K562 (cell line): Measurements from ENCODE around the gene NCOA3. TPM values are rescaled to one million over a fixed set of nuclear protein-coding genes. Genes with fewer than 3 reads are reported as not detected.
A peak's percentile ranks its signal among the peaks of the same experiment; 100 is the strongest.

Experiments used
- ATAC-seq: fragments of 200-7000 bp; cut with Tn5 transposase; 3 replicates; pipeline ENCODE4 v1.9.1; 2020; ENCODE audit warnings: moderate library complexity
- BruUV-seq: library from RNA; stranded (reverse); fragments of 400-500 nt; replicated peaks from 2 replicates; lab custom pipeline; 2021; lab: Mats Ljungman, UMichigan
- CTCF ChIA-PET: fragments of 300-600 bp; formaldehyde crosslinking; extraction: SDS; loops from one replicate; lab custom pipeline; 2021; ENCODE audit warnings: low intra/inter-chr PET ratio; lab: Yijun Ruan, JAX
- POLR2A ChIA-PET: fragments of 300-600, 350-650 bp; sonication (Branson Sonifier 250); formaldehyde crosslinking; extraction: SDS; loops from one replicate; lab custom pipeline; 2021; ENCODE audit warnings: antibody characterized with exemption, inconsistent platforms; lab: Yijun Ruan, JAX
- DNase-seq, 4 experiments: peaks; one replicate each; pipeline versions ENCODE4 v3.0.0 to v3.0.0-alpha.2; 2011 to 2018; ENCODE audit warnings: low spot score in 3 of 4, mixed read lengths in 3 of 4; ENCODE audit errors: extremely low read depth in 1 of 4
- FAIRE-seq: peaks from 2 replicates; lab custom pipeline; 2011; peaks lifted over from hg19 to GRCh38; lab: Jason Lieb, UNC
- H2AFZ ChIP-seq: 2 replicates; pipeline ENCODE4 v1.6.0; 2011; ENCODE audit warnings: low read depth, low read length, control low read depth, inconsistent platforms
- H3K27ac ChIP-seq: fragments of 200-600 bp; 3 replicates; pipeline ENCODE4 v1.8.0; 2011; ENCODE audit warnings: low read depth, mild to moderate bottlenecking, control low read depth, inconsistent platforms, low read length, moderate library complexity, mixed read lengths; ENCODE audit errors: extremely low read depth
- H3K27me3 ChIP-seq, 2 experiments: fragments of 300-600 bp in 1 of 2; 2 replicates in 1 of 2; 3 replicates in 1 of 2; pipeline versions ENCODE4 v1.6.0 to v1.8.0; 2011; ENCODE audit warnings: inconsistent platforms in 2 of 2, low read length in 2 of 2, mild to moderate bottlenecking in 1 of 2, mixed read lengths in 1 of 2, moderate library complexity in 1 of 2; ENCODE audit not compliant: control insufficient read depth in 2 of 2, insufficient read depth in 2 of 2
- H3K36me3 ChIP-seq: fragments of 300-600 bp; 3 replicates; pipeline ENCODE4 v1.8.0; 2011; ENCODE audit warnings: mild to moderate bottlenecking, low read length, inconsistent platforms; ENCODE audit not compliant: control insufficient read depth, insufficient read depth
- H3K4me1 ChIP-seq, 2 experiments: fragments of 200-600 bp in 1 of 2; replicated peaks in 1 of 2; 2 replicates in 1 of 2; 3 replicates in 1 of 2; pipeline versions ENCODE4 v1.5.1 to v1.8.0; 2011; ENCODE audit warnings: inconsistent platforms in 2 of 2, low read length in 2 of 2, mild to moderate bottlenecking in 1 of 2, mixed read lengths in 1 of 2, moderate library complexity in 1 of 2; ENCODE audit not compliant: control insufficient read depth in 2 of 2, insufficient read depth in 2 of 2
- H3K4me2 ChIP-seq: 2 replicates; pipeline ENCODE4 v1.6.1; 2011; ENCODE audit warnings: low read length, control low read depth, inconsistent platforms, mixed read lengths; ENCODE audit not compliant: insufficient read depth
- H3K4me3 ChIP-seq: fragments of 200-600 bp; sonication (generic), shearing (Covaris generic); 2 replicates; pipeline ENCODE4 v1.5.1; 2016; ENCODE audit warnings: control low read depth, inconsistent platforms
- H3K79me2 ChIP-seq: fragments of 200-600 bp; 3 replicates; pipeline ENCODE4 v1.8.0; 2011; ENCODE audit warnings: low read length, inconsistent platforms; ENCODE audit not compliant: control insufficient read depth, insufficient read depth
- H3K9ac ChIP-seq, 2 experiments: 2 replicates each; pipeline versions ENCODE4 v1.6.0 to v1.6.1; 2011; ENCODE audit warnings: low read depth in 2 of 2, low read length in 2 of 2, control low read depth in 1 of 2, inconsistent platforms in 1 of 2, mild to moderate bottlenecking in 1 of 2, mixed read lengths in 1 of 2; ENCODE audit not compliant: insufficient read depth in 1 of 2
- H3K9me1 ChIP-seq: one replicate; pipeline ENCODE4 v1.6.0; 2011; ENCODE audit warnings: inconsistent platforms, mild to moderate bottlenecking, low read length, moderate library complexity; ENCODE audit not compliant: control insufficient read depth, insufficient read depth
- H3K9me3 ChIP-seq: replicated peaks from 2 replicates; pipeline ENCODE4 v1.5.1; 2011; ENCODE audit warnings: low read depth, low read length, inconsistent platforms; ENCODE audit not compliant: control insufficient read depth, insufficient read depth
- H4K20me1 ChIP-seq: replicated peaks from 2 replicates; pipeline ENCODE4 v1.6.1; 2011; ENCODE audit warnings: low read length, inconsistent platforms, mixed read lengths; ENCODE audit not compliant: control insufficient read depth, insufficient read depth
- EWSR1 ChIP-seq: fragments of 450-650 bp; IDR thresholded peaks from 2 replicates; pipeline ENCODE4 v1.6.1; 2018; ENCODE audit warnings: borderline replicate concordance, mild to moderate bottlenecking, low read depth, moderate library complexity; ENCODE audit not compliant: partially characterized antibody
- RAD51 ChIP-seq: fragments of 450-650 bp; IDR thresholded peaks from 2 replicates; pipeline ENCODE4 v1.7.1; 2016; ENCODE audit warnings: low read depth, mild to moderate bottlenecking, borderline replicate concordance
- ZC3H8 ChIP-seq: fragments of 450-650 bp; IDR thresholded peaks from 2 replicates; pipeline ENCODE4 v1.6.1; 2017
- ZNF316 ChIP-seq: fragments of 450-650 bp; IDR thresholded peaks from 2 replicates; pipeline ENCODE4 v1.6.1; 2016
- WGBS: fragments of 100-300 bp; shearing (Covaris generic); methylation state at CpG from one replicate; pipeline ENCODE4 v1.1.6; 2016; ENCODE audit warnings: low coverage, mixed read lengths; ENCODE audit not compliant: insufficient coverage; ENCODE audit errors: missing lambda C conversion rate; 5-methylcytosine and 5-hydroxymethylcytosine counted together
- in situ Hi-C: fragments of 300-500 bp; cut with MboI; formaldehyde crosslinking; loops from 4 replicates; pipeline ENCODE4 v1.15.0; 2018; ENCODE audit warnings: inconsistent platforms, mixed read lengths
- intact Hi-C: fragments of 100-400 bp; cut with micrococcal nuclease; formaldehyde crosslinking; loops from 2 replicates; pipeline ENCODE4 v1.14.2; 2022
- polyA plus RNA-seq, 8 experiments: library from polyadenylated mRNA; depleted of rRNA in 4 of 8; stranded (reverse) in 5 of 8; unstranded in 3 of 8; fragments of >200 nt; fragmentation: Nextera tagmentation in 2 of 8; fragmentation: Illumina TruSeq in 1 of 8; extraction: Ambion mirVana in 2 of 8; extraction: Trizol in 1 of 8; gene quantifications; 2 replicates each; pipeline versions ENCODE4 v1.2.1 to v1.2.3, GENCODE V29; 2011 to 2014; ENCODE audit warnings: inconsistent platforms in 1 of 8, missing spikeins in 1 of 8
- total RNA-seq, 7 experiments: library from RNA; depleted of rRNA in 6 of 7; stranded (reverse); fragments of >200 nt in 6 of 7; fragmentation: Illumina TruSeq in 2 of 7; extraction: Trizol in 2 of 7; gene quantifications; 2 replicates each; pipeline versions ENCODE4 v1.2.1 to v1.2.3, GENCODE V29; 2011 to 2021; ENCODE audit warnings: low replicate concordance in 1 of 7

NCOA3 gene
- total and polyA plus RNA-seq, 9 of the 15 experiments (the other 6 are each of a cell fraction or from before 2014, with no cell fraction given), result 3.2 to 24.3 (median 14.4) TPM

DNA sequence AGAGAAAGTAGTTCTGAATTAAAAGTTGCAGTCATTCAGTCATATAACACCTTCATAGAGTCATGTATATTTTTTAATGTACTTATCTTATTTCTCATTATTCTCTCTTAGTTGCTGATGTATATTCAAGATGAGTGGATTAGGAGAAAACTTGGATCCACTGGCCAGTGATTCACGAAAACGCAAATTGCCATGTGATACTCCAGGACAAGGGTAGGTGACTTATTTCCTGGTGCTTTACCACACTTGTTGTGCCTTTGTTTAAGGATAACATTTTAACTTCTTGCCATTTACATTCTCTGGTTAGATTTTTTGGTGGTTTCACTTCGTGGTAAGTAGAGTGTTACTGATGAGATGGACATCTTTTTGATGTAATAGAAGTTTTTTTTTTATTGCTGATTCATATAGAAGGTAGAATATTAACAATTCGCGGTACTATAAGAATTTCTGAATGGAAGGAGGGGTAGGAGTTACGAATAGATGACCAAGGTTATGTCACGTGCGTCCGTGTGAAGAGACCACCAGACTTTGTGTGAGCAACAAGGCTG, 120.5 kb downstream of the NCOA3 start:
- ChIA-PET CTCF (interaction anchor here (1.1 to 2.2 kb wide), 2 partner anchors 238 to 349 kb away, joined by 3 to 23 read pairs; no protein-coding TSS in a partner anchor), POLR2A (no interaction called here)
- WGBS, result 93% methylated on average over 9 of the region's 9 CpGs
- Histone ChIP-seq H3K4me3 (no peak overlapping the region), H3K36me3 (peaks cover 31% of the 10 kb centered on the region; the same call in 1 of the 3 replicates), H3K4me2 (no peak overlapping the region), H3K9ac (no peak overlapping the region), H2AFZ (no peak overlapping the region), H3K79me2 (peaks cover 11% of the 10 kb centered on the region; the same call in 2 of the 3 replicates), H4K20me1 (no peaks in the 10 kb centered on the region), H3K27ac (no peak overlapping the region), H3K9me3 (no peaks in the 10 kb centered on the region), H3K9me1 (no peaks in the 10 kb centered on the region), H3K4me1 (peaks cover 0 to 3% of the 10 kb centered on the region in 2 experiments; a peak in 1 of 5 replicates), H3K27me3 (no peaks in the 10 kb centered on the region)
- BruUV-seq, result no TSS peak
- FAIRE-seq (no peak), DNase-seq (no peak), ATAC-seq (no peak)
- intact Hi-C loops (loop anchor here (5.0 kb wide), 1 partner anchor 120 kb away; the partner anchor contains the start of gene NCOA3), in situ Hi-C loops (loop anchor here (5.0 to 10.0 kb wide), 3 partner anchors 117 to 417 kb away; partner anchors contain the start of gene NCOA3)
- TF ChIP-seq ZNF316 (0 out of 2 replicates have a peak, but pooled peaks have one; percentile 6), ZC3H8 (no peak)

GRCh38 chr20:47623206-47623605, 121.5 kb downstream of the NCOA3 start:
- no peak overlapping the region for H3K9ac ChIP-seq
- no peak for DNase-seq
- H3K4me1 ChIP-seq, result no peaks in the 10 kb centered on the region
- TF ChIP-seq EWSR1, result peak; percentile 43
- no peak for TF ChIP-seq RAD51
- ATAC-seq, result no peak
- H3K9me3 ChIP-seq, result no peaks in the 10 kb centered on the region
- BruUV-seq, result TSS peak; percentile 38
- H3K27ac ChIP-seq, result no peak overlapping the region
- CTCF ChIA-PET, result no interaction called here
- H3K9me1 ChIP-seq, result no peaks in the 10 kb centered on the region
- H3K4me2 ChIP-seq, result no peak overlapping the region
- H3K36me3 ChIP-seq, result peaks cover 39% of the 10 kb centered on the region; the same call in 2 of the 3 replicates
- H3K79me2 ChIP-seq, result peaks cover 6% of the 10 kb centered on the region; the same call in 2 of the 3 replicates
- H4K20me1 ChIP-seq, result no peaks in the 10 kb centered on the region
- POLR2A ChIA-PET, result no interaction called here
- no peak overlapping the region for H3K4me3 ChIP-seq
- no peaks in the 10 kb centered on the region for H3K27me3 ChIP-seq
- intact Hi-C loops (loop anchor here (5.0 kb wide), 1 partner anchor 121 kb away; the partner anchor contains the start of gene NCOA3), in situ Hi-C loops (loop anchor here (5.0 to 10.0 kb wide), 3 partner anchors 118 to 418 kb away; partner anchors contain the start of gene NCOA3)
- 83% methylated on average over 2 of the region's 2 CpGs for WGBS
- FAIRE-seq, result no peak
- no peak overlapping the region for H2AFZ ChIP-seq
